ENCODE data around the gene CEP20. TPM values are rescaled to one million over a fixed set of nuclear protein-coding genes. Genes with fewer than 3 reads are reported as not detected.

CEP20 gene
- total RNA-seq, 1 donor from 2014 or later, result 36.4 TPM

DNA sequence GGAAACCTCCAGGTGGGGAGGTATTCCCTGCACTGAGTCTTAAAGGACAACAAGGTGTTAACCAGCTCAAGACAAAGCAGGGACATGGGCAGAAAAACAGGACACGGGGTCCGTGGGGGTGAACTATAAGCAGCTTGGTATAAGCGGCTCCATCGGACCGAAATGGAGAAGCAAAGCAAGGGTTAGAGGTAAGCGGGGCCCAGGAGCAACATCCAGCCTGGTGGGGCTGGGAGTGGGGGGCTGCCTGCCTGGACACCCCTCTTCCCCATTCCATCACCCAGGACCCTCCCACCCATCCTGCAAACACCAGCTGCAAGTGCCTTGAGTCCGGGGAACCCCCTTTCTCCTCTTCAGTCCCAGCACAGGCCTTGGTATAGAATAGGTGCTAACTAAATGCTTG, 61.1 kb downstream of the CEP20 start:
- TF ChIP-seq, protein P1, sequence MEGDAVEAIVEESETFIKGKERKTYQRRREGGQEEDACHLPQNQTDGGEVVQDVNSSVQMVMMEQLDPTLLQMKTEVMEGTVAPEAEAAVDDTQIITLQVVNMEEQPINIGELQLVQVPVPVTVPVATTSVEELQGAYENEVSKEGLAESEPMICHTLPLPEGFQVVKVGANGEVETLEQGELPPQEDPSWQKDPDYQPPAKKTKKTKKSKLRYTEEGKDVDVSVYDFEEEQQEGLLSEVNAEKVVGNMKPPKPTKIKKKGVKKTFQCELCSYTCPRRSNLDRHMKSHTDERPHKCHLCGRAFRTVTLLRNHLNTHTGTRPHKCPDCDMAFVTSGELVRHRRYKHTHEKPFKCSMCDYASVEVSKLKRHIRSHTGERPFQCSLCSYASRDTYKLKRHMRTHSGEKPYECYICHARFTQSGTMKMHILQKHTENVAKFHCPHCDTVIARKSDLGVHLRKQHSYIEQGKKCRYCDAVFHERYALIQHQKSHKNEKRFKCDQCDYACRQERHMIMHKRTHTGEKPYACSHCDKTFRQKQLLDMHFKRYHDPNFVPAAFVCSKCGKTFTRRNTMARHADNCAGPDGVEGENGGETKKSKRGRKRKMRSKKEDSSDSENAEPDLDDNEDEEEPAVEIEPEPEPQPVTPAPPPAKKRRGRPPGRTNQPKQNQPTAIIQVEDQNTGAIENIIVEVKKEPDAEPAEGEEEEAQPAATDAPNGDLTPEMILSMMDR (IDR thresholded peaks at IDR 0.05), result no peak
- Mint-ChIP-seq H3K27ac (no peak overlapping the region), H3K36me3 (ENCODE audit: low read depth) (no peaks in the 10 kb centered on the region), H3K4me1 (peaks cover 14% of the 10 kb centered on the region), H3K4me3 (no peak overlapping the region), H3K27me3 (no peaks in the 10 kb centered on the region), H3K9me3 (no peaks in the 10 kb centered on the region)
- POLR2A ChIA-PET, result no interaction called here
- CTCF ChIA-PET, result no interaction called here
- no peak for ATAC-seq (ENCODE audit: low read depth)
- intact Hi-C loops (cut with micrococcal nuclease), result no loop called here
- DNase-seq, result no peak

DNA sequence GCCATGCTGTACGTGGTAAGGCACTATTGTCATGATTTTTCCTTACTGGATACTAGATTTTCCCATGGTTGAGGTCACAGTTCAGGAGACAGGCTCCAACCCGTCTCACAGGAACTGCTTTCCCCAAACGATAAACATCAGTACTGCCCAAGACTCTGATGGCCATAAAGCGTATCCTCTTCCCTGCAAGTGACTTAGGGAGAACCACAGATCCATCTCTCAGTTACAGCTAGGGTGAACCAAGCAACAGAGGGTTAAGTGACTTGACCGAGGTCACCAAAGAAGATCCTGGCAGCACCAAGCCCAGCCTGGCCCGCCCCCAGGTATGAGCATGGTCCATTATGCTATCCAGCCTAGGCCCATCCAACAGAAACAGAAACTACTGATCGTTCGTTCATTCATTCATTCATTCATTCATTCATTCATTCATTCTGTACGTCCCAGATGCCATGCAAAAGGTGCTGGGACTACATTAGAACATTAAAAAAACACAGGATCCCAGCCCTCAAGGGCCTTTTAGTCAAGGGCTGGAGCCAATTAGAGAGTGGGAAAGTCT, 62.6 kb downstream of the CEP20 start:
- Mint-ChIP-seq H3K36me3 (ENCODE audit: low read depth) (no peaks in the 10 kb centered on the region), H3K27ac (no peak overlapping the region), H3K9me3 (no peaks in the 10 kb centered on the region), H3K4me3 (no peak overlapping the region), H3K27me3 (no peaks in the 10 kb centered on the region), H3K4me1 (peaks cover 5% of the 10 kb centered on the region)
- DNase-seq, result no peak
- intact Hi-C loops (cut with micrococcal nuclease), result no loop called here
- CTCF ChIA-PET, result no interaction called here
- TF ChIP-seq, protein P1 (IDR thresholded peaks at IDR 0.05), result no peak
- ATAC-seq (ENCODE audit: low read depth), result no peak
- POLR2A ChIA-PET, result no interaction called here

DNA sequence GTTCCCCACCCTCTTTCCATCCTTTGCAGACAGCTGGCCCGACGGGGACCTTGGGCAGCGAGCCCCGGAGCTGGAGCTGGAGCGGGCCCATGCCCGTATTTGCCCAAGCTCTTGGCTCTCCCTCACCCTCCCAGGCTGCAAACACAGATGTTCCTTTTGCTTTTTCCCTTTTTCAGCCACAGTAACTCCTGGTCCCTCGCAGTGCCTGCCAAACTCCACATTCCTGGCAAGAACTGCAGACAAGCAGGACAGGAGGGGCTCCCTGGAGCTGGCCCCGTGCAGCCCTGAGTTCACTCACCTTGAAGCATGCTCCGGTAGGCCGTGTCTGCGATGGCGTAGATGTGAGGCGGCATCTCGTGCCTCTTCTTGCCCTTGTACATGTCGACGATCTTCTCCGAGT, 65.4 kb downstream of the CEP20 start:
- no peaks in the 10 kb centered on the region for H3K9me3 Mint-ChIP-seq
- H3K4me3 Mint-ChIP-seq, result no peak overlapping the region
- DNase-seq, result no peak
- intact Hi-C loops (cut with micrococcal nuclease), result loop anchor here (1.0 to 5.0 kb wide), 3 partner anchors 57 to 396 kb away; no protein-coding TSS in a partner anchor
- H3K4me1 Mint-ChIP-seq, result no peaks in the 10 kb centered on the region
- TF ChIP-seq, protein P1 (IDR thresholded peaks at IDR 0.05), result no peak
- no peak for ATAC-seq (ENCODE audit: low read depth)
- no peak overlapping the region for H3K27ac Mint-ChIP-seq
- ChIA-PET POLR2A (no interaction called here), CTCF (interaction anchor here (0.8 to 3.9 kb wide), 3 partner anchors 41 to 59 kb away, joined by 3 to 23 read pairs (median 4); no protein-coding TSS in a partner anchor)
- H3K27me3 Mint-ChIP-seq, result no peaks in the 10 kb centered on the region
- no peaks in the 10 kb centered on the region for H3K36me3 Mint-ChIP-seq (ENCODE audit: low read depth)

DNA sequence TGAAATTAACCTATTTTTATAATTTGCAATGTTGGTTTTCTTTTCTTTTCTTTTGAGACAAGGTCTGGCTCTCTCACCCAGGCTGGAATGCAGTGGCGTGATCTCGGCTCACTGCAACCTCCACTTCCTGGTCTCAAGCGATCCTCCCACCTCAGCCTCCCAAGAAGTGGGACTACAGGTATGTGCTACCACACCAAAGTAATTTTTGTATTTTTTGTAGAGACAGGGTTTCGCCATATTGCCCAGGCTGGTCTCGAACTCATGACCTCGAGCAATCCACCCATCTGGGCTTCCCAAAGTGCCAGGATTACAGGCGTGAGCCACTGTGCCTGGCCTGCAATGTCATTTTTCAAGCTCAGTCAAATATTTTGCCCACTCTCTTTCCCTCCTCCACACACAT, 67.6 kb downstream of the CEP20 start:
- POLR2A ChIA-PET, result no interaction called here
- TF ChIP-seq, protein P1 (IDR thresholded peaks at IDR 0.05), result no peak
- ATAC-seq (ENCODE audit: low read depth), result no peak
- H3K27me3 Mint-ChIP-seq, result no peaks in the 10 kb centered on the region
- H3K9me3 Mint-ChIP-seq, result peaks cover 7% of the 10 kb centered on the region
- CTCF ChIA-PET, result interaction anchor here (1.3 to 3.9 kb wide), 3 partner anchors 15 to 57 kb away, joined by 3 to 23 read pairs (median 3); no protein-coding TSS in a partner anchor
- H3K4me3 Mint-ChIP-seq, result no peak overlapping the region
- DNase-seq, result no peak
- H3K27ac Mint-ChIP-seq, result no peak overlapping the region
- intact Hi-C loops (cut with micrococcal nuclease), result loop anchor here (5.0 kb wide), 2 partner anchors 306 to 394 kb away; no protein-coding TSS in a partner anchor
- no peaks in the 10 kb centered on the region for H3K4me1 Mint-ChIP-seq
- no peaks in the 10 kb centered on the region for H3K36me3 Mint-ChIP-seq (ENCODE audit: low read depth)

DNA sequence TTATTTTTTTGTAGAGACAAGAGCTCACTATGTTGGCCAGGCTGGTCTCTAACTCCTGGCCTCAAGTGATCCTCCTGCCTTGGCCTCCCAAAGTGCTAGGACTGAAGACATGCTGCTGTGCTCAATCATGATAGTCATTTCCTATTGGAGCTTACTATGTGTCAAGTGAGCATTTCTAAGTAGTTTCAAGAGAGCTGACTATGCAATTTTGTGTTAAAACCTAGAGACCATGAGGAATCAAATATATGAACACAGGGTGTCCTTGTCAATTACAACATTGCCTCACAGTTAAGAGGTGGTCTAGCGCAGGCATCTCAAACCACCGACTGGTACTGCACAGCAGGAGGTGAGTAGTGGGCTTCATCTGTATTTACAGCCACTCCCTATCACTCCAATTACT, 69.4 kb downstream of the CEP20 start:
- no peak overlapping the region for H3K4me3 Mint-ChIP-seq
- H3K4me1 Mint-ChIP-seq, result no peaks in the 10 kb centered on the region
- H3K27ac Mint-ChIP-seq, result no peak overlapping the region
- H3K9me3 Mint-ChIP-seq, result peaks cover 15% of the 10 kb centered on the region
- TF ChIP-seq, protein P1 (IDR thresholded peaks at IDR 0.05), result no peak
- no peak for DNase-seq
- peaks cover 2% of the 10 kb centered on the region for H3K36me3 Mint-ChIP-seq (ENCODE audit: low read depth)
- H3K27me3 Mint-ChIP-seq, result no peaks in the 10 kb centered on the region
- ChIA-PET POLR2A (no interaction called here), CTCF (no interaction called here)
- intact Hi-C loops (cut with micrococcal nuclease), result no loop called here
- no peak for ATAC-seq (ENCODE audit: low read depth)

Measured in activated B cell treated with CpG ODN at 0.5 μM for 24 hours (primary cell).